Neuronal stem cell (in vitro differentiated cells): ENCODE measurements around the gene TP53BP2. TPM values are rescaled to one million over a fixed set of nuclear protein-coding genes. Genes with fewer than 3 reads are reported as not detected.
"Not testable (repeated sequence)": the region's sequence is repeated elsewhere in the genome, so short reads cannot be mapped to it uniquely, and the experiment has no call there.

Experiments used
- DNase-seq: peaks from one replicate; pipeline ENCODE4 v3.0.0-alpha.2; 2013; ENCODE audit warnings: low spot score
- H2AFZ ChIP-seq: one replicate; pipeline ENCODE4 v1.6.1; 2013; ENCODE audit warnings: mild to moderate bottlenecking, low read length, inconsistent platforms
- H2AK5ac ChIP-seq: 2 replicates; pipeline ENCODE4 v1.6.1; 2013; ENCODE audit warnings: low read depth, mild to moderate bottlenecking, inconsistent platforms, low read length, moderate library complexity, mixed read lengths
- H2BK120ac ChIP-seq: 2 replicates; pipeline ENCODE4 v1.6.1; 2013; ENCODE audit warnings: low read depth, mild to moderate bottlenecking, inconsistent platforms, low read length, moderate library complexity, mixed read lengths
- H2BK12ac ChIP-seq: one replicate; pipeline ENCODE4 v1.6.1; 2013; ENCODE audit warnings: low read length, inconsistent platforms
- H2BK15ac ChIP-seq: 2 replicates; pipeline ENCODE4 v1.6.1; 2013; ENCODE audit warnings: mild to moderate bottlenecking, low read length, inconsistent platforms, mixed read lengths
- H2BK5ac ChIP-seq: one replicate; pipeline ENCODE4 v1.6.1; 2013; ENCODE audit warnings: inconsistent platforms, mild to moderate bottlenecking, low read length, moderate library complexity
- H3K14ac ChIP-seq: one replicate; pipeline ENCODE4 v1.6.1; 2013; ENCODE audit warnings: low read length, inconsistent platforms
- H3K18ac ChIP-seq: 2 replicates; pipeline ENCODE4 v1.6.1; 2013; ENCODE audit warnings: low read length, inconsistent platforms
- H3K23ac ChIP-seq: 2 replicates; pipeline ENCODE4 v1.6.1; 2013; ENCODE audit warnings: low read depth, mild to moderate bottlenecking, mixed read lengths, low read length, inconsistent platforms; ENCODE audit not compliant: poor library complexity
- H3K27ac ChIP-seq: replicated peaks from 3 replicates; pipeline ENCODE4 v1.5.1; 2013; ENCODE audit warnings: low read length, inconsistent platforms
- H3K27me3 ChIP-seq, 3 experiments: 2 replicates each; pipeline ENCODE4 v1.6.1; 2013; ENCODE audit warnings: low read length in 3 of 3, mild to moderate bottlenecking in 2 of 3, inconsistent platforms in 1 of 3, low read depth in 1 of 3, mixed read lengths in 1 of 3, moderate library complexity in 1 of 3; ENCODE audit not compliant: control insufficient read depth in 3 of 3, insufficient read depth in 3 of 3
- H3K36me3 ChIP-seq, 2 donors: replicated peaks in 1 of 2; 2 replicates each; pipeline ENCODE4 v1.6.1; 2013; ENCODE audit warnings: low read length in 2 of 2; ENCODE audit not compliant: control insufficient read depth in 2 of 2, insufficient read depth in 2 of 2
- H3K4ac ChIP-seq: 2 replicates; pipeline ENCODE4 v1.6.1; 2013; ENCODE audit warnings: inconsistent platforms, mild to moderate bottlenecking, low read length, moderate library complexity
- H3K4me1 ChIP-seq, 2 donors: 1 replicate in 1 of 2; 2 replicates in 1 of 2; pipeline ENCODE4 v1.6.1; 2013; ENCODE audit warnings: low read length in 2 of 2, low read depth in 1 of 2; ENCODE audit not compliant: control insufficient read depth in 2 of 2, insufficient read depth in 1 of 2
- H3K4me2 ChIP-seq: one replicate; pipeline ENCODE4 v1.6.1; 2013; ENCODE audit warnings: mild to moderate bottlenecking, low read length, inconsistent platforms; ENCODE audit not compliant: insufficient read depth, poor library complexity, severe bottlenecking
- H3K4me3 ChIP-seq, 2 donors: 2 replicates each; pipeline ENCODE4 v1.5.1; 2013; ENCODE audit warnings: low read length in 2 of 2, mild to moderate bottlenecking in 2 of 2, inconsistent platforms in 1 of 2, moderate library complexity in 1 of 2
- H3K79me1 ChIP-seq: one replicate; pipeline ENCODE4 v1.6.1; 2013; ENCODE audit warnings: low read depth, mild to moderate bottlenecking, inconsistent platforms, low read length, moderate library complexity
- H3K9ac ChIP-seq: one replicate; pipeline ENCODE4 v1.6.1; 2013; ENCODE audit warnings: mild to moderate bottlenecking, low read depth, low read length, inconsistent platforms; ENCODE audit not compliant: poor library complexity
- H3K9me3 ChIP-seq, 2 donors: replicated peaks in 1 of 2; 2 replicates each; pipeline versions ENCODE3 to v1.6.1; 2013; ENCODE audit warnings: low read length in 2 of 2, mild to moderate bottlenecking in 2 of 2, inconsistent platforms in 1 of 2, low read depth in 1 of 2, mixed read lengths in 1 of 2, moderate library complexity in 1 of 2; ENCODE audit not compliant: control insufficient read depth in 2 of 2, insufficient read depth in 1 of 2
- H4K8ac ChIP-seq: one replicate; pipeline ENCODE4 v1.6.1; 2013; ENCODE audit warnings: low read depth, mild to moderate bottlenecking, inconsistent platforms, low read length, moderate library complexity
- H4K91ac ChIP-seq: one replicate; pipeline ENCODE4 v1.6.1; 2013; ENCODE audit warnings: low read length, low read depth, mild to moderate bottlenecking, inconsistent platforms; ENCODE audit not compliant: poor library complexity
- WGBS, 2 donors: extraction: QIAGEN DNeasy Blood & Tissue Kit; methylation state at CpG; one replicate each; pipeline ENCODE4 v1.1.7; 2013; ENCODE audit warnings: missing lambda C conversion rate in 2 of 2, mixed read lengths in 1 of 2; ENCODE audit not compliant: insufficient read length in 2 of 2, insufficient replicate concordance in 1 of 2; ENCODE audit errors: extremely low coverage in 2 of 2; 5-methylcytosine and 5-hydroxymethylcytosine counted together
- polyA plus RNA-seq, 2 experiments: library from polyadenylated mRNA; stranded (reverse); fragments of 200-250 nt; gene quantifications; one replicate each; pipeline ENCODE4 v1.2.3, GENCODE V29; 2013

The TP53BP2 gene, protein sequence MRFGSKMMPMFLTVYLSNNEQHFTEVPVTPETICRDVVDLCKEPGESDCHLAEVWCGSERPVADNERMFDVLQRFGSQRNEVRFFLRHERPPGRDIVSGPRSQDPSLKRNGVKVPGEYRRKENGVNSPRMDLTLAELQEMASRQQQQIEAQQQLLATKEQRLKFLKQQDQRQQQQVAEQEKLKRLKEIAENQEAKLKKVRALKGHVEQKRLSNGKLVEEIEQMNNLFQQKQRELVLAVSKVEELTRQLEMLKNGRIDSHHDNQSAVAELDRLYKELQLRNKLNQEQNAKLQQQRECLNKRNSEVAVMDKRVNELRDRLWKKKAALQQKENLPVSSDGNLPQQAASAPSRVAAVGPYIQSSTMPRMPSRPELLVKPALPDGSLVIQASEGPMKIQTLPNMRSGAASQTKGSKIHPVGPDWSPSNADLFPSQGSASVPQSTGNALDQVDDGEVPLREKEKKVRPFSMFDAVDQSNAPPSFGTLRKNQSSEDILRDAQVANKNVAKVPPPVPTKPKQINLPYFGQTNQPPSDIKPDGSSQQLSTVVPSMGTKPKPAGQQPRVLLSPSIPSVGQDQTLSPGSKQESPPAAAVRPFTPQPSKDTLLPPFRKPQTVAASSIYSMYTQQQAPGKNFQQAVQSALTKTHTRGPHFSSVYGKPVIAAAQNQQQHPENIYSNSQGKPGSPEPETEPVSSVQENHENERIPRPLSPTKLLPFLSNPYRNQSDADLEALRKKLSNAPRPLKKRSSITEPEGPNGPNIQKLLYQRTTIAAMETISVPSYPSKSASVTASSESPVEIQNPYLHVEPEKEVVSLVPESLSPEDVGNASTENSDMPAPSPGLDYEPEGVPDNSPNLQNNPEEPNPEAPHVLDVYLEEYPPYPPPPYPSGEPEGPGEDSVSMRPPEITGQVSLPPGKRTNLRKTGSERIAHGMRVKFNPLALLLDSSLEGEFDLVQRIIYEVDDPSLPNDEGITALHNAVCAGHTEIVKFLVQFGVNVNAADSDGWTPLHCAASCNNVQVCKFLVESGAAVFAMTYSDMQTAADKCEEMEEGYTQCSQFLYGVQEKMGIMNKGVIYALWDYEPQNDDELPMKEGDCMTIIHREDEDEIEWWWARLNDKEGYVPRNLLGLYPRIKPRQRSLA
- 29.3 TPM for polyA plus RNA-seq (2013, experiment 1 of 2)
- polyA plus RNA-seq (2013, experiment 2 of 2) = 30.6 TPM

DNA sequence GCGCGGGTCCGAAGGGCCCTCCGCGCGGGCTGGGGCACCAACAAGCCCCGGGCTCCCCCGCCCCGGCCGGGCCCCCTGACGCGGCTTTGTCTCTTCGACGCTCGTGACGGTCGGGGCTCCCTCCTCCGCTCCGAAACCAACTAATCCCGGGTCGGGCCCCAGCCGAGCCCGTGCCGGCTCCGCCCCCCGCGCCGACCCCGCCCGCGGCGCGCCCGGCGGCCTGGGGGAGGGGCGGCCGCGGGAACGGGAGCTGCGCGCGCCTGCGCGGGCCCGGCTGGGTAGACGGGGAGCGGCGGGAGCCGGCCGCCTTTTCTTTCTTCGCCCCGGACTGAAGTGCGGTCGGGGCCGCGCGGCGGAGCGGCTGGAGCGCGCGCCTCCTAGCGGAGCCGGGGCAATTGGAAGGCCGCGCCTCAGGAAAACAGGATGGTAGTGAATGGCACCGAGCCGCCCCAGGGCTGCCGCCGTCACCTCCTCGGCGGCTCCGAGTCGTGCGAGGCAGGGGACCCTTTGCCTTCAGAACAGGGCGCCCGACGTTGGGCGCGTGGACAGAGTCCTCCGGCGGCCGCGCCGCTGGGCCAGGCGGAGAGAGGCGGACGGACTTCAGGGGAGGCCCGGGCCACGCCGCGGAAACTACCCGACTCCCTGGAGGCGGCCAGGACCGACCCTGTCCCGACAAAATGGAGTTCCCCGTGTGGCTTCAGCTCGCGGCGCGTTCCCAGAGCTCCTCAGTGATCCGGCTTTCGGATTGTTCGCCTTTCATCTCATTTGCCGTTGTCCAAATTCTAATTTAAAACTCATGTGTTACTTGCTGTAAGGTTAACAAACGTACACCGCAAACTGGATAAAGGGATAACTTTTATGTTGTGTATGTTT is at the start of gene TP53BP2:
TSS of gene TP53BP2 (minus strand) at position 138 of the 873 bp plus-strand sequence. CDS start 267 bp downstream, outside the sequence.
- Histone ChIP-seq H2BK120ac (peak within 1 kb of the TSS; percentile 95), H2AK5ac (peak within 1 kb of the TSS; percentile 77), H4K8ac (peak within 1 kb of the TSS; percentile 74), H3K4me3 (peak within 1 kb of the TSS; percentile 66 to 100), H3K14ac (peak within 1 kb of the TSS; percentile 75), H3K23ac (peak within 1 kb of the TSS; percentile 99), H3K27ac (peak within 1 kb of the TSS; percentile 98), H3K36me3 (no peaks in the 10 kb centered on the region), H3K9me3 (peaks cover 0 to 2% of the 10 kb centered on the region in 2 donors), H2BK15ac (no peak within 1 kb of the TSS), H3K18ac (peak within 1 kb of the TSS; percentile 100), H3K4ac (no peak within 1 kb of the TSS), H3K4me1 (peaks cover 1 to 7% of the 10 kb centered on the region in 2 donors), H3K9ac (peak within 1 kb of the TSS; percentile 99), H2BK12ac (peak within 1 kb of the TSS; percentile 46), H3K4me2 (peak within 1 kb of the TSS; percentile 78), H2BK5ac (peak within 1 kb of the TSS; percentile 95), H4K91ac (peak within 1 kb of the TSS; percentile 96), H3K79me1 (peaks cover 1% of the 10 kb centered on the region), H2AFZ (peak within 1 kb of the TSS; percentile 99), H3K27me3 (peaks cover 0 to 11% (median 0%) of the 10 kb centered on the region in 3 experiments)
- peak; percentile 91 for DNase-seq
- WGBS, 2 donors = no CpG with 5 or more reads among the region's 107 CpGs

DNA sequence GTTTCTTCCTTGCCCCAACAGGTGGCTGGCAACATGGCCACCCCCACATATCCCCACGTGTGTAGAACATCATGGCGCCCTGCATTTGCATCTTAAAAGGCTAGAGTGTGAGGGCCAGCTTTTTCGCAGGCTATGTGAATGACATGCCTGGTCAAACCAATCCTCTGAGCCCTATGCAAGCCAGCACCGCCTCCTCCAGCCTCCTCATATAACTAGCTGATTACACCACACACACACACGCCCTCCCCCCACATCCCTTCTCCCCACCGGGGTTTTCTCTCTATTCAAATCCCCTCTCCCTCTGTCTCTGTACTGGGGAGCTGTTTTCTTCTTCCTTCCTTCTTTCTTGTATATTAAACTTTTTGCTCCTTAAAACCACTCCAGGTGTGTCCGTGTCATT is 44.7 kb upstream of the TP53BP2 start:
- no CpG with 5 or more reads among the region's 7 CpGs for WGBS, 2 donors
- H3K18ac ChIP-seq, H3K23ac ChIP-seq, H3K14ac ChIP-seq, H4K91ac ChIP-seq, H3K9me3 ChIP-seq, H3K79me1 ChIP-seq, H2BK5ac ChIP-seq, H3K27ac ChIP-seq, H3K4ac ChIP-seq, H3K9ac ChIP-seq, H2BK12ac ChIP-seq, H3K4me1 ChIP-seq, H3K27me3 ChIP-seq, H2BK120ac ChIP-seq, DNase-seq, H3K4me2 ChIP-seq, H2AFZ ChIP-seq, H2AK5ac ChIP-seq, H2BK15ac ChIP-seq, H3K36me3 ChIP-seq, H4K8ac ChIP-seq, H3K4me3 ChIP-seq: not testable (repeated sequence)

DNA sequence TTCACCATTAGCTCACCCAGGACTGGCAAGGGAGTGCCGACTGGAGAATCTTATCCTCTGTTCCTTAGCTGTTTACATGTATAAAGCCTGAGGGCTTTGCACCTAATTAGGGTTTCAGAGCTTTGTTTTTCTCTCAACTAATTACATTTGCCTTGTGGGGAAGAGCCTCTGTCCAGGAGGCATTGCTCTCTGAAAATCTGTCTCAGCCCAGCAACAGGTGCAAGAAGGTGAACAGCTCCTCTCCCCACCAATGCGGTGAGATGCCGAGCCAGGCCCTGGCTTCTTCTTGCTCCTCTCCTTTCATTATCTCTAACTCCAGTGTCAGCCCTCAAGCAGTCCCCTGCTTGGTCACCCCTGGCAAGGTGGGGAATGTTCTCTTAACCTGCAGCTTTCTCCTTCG is 43.6 kb upstream of the TP53BP2 start:
- H3K27ac ChIP-seq, H3K4ac ChIP-seq, H3K9ac ChIP-seq, H3K18ac ChIP-seq, H3K4me2 ChIP-seq, H4K8ac ChIP-seq, H3K36me3 ChIP-seq, H3K27me3 ChIP-seq, H2BK120ac ChIP-seq, H3K4me1 ChIP-seq, H2AK5ac ChIP-seq, H3K23ac ChIP-seq, H4K91ac ChIP-seq, H3K14ac ChIP-seq, H3K79me1 ChIP-seq, H3K9me3 ChIP-seq, H2BK12ac ChIP-seq, H3K4me3 ChIP-seq, DNase-seq, H2BK5ac ChIP-seq, H2BK15ac ChIP-seq: not testable (repeated sequence)
- peak overlapping the region; percentile 4 for H2AFZ ChIP-seq
- WGBS, 2 donors = no CpG with 5 or more reads among the region's 4 CpGs
